Ecto neural progenitor cell (in vitro differentiated cells): ENCODE results near the gene MLPH.

ENCODE experiments used
- DNase-seq: peaks from one replicate; pipeline ENCODE4 v3.0.0-alpha.2; 2018; ENCODE audit warnings: low spot score

Gene MLPH

GRCh38 chr2:237524631-237525030, 37.6 kb downstream of the MLPH start:
- DNase-seq, result no peak

- no peak for DNase-seq
Observed at GRCh38 chr2:237525559-237526157, 38.6 kb downstream of the MLPH start.

- DNase-seq, result no peak
Observed at GRCh38 chr2:237527233-237527632, 40.2 kb downstream of the MLPH start.

GRCh38 chr2:237527766-237528165, 40.7 kb downstream of the MLPH start:
- no peak for DNase-seq

GRCh38 chr2:237529452-237530402, 42.7 kb downstream of the MLPH start:
- DNase-seq, result no peak

DNA sequence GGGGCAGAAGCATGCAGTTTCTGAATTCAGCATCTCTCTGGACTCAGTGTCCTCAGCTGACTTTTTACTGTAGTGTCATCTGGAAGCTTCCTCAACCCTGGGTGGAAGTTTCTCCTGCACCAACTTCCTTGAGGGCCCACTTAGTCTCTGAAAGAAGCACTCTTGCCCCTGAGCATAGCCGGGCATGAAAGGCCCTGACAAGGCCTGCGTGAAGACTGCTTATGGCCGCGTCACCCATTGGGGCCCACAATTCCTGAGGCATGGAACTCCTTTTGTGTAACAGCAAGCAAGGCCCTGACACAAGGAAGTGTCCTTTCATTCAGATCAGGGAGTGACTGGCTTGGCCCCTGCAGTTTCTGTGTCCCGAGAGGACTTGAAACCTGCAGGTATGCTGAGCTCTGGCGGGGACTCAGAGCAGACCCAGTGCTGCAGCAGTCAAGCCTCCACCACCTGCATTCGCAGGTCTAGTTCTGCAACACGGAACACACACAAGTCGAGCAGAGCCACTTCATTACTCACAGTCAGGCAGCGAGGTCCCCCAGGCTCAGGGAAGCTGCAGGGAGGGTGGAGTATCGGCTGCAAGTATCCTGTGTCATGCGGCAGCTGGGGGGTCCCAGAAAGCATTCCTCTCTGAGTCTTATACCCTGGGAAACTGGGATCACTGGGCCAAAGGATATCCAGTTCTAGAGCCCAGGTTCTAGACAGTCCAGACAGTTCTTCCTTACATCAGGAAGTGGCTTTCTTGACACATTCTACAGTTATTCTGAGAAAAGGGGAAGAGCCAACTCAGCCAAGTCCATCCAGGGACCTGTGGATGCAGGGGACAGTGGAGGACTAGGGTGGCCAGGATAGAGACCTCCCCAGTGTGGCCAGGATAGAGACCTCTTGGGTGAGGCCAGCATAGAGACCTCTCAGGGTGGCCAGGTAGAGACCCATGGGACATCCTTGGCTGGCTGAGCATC, 43.7 kb downstream of the MLPH start:
- DNase-seq, result no peak

GRCh38 chr2:237532160-237532559, 45.1 kb downstream of the MLPH start:
- DNase-seq, result no peak

GRCh38 chr2:237533668-237534161, 46.7 kb downstream of the MLPH start:
- no peak for DNase-seq

GRCh38 chr2:237534380-237534779, 47.3 kb downstream of the MLPH start:
- DNase-seq, result no peak

DNA sequence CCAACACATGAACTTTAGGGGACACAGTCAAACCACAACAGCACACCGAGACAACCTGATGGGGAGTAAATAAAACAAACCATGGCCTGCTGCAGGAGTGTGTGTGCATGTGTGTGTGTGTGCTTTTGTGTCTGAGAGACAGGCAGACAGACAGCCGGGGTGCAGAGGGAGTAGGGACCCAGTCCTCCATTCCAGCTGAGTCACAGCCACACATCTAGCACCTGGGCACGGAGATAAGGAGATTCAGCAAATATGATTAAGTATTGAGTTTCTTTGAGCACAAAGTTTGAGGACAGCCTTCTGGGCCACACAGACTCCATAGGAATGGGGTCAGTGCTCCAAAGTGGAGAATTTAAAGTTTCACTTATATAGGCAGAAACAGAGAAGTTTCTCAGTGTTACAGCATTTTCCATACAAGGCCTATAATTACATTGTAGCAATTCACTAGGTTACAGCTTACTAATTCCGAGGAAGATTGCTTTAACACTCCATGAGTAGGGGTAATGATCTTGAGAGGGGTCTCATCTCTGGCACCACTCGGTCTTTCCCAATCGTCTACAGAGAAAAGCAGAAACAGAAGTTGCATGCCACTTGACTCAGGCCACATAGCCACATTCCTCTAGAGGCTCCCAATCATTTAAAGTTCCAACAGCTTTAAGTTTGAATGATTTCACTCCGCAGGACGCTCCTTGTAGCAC, 48.5 kb downstream of the MLPH start:
- DNase-seq, result no peak

DNA sequence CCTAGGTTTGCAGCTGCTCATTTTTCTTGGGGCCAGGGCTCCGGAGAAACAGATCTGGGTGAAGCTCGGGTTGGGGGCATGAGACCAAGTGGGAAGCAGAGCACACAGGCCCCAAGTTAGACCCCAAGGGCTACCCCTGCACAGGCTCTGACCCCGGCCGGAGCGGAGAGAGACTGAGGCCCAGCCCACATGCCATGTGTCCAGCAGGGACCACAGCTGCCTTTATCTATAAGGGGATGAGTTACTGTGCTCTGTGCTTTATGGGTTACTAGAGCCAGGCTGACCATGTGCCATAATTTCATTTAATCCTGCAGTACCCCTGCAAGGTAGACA, 49.0 kb downstream of the MLPH start:
- DNase-seq, result no peak

- DNase-seq, result no peak
Observed at GRCh38 chr2:237536617-237537016, 49.6 kb downstream of the MLPH start.

DNA sequence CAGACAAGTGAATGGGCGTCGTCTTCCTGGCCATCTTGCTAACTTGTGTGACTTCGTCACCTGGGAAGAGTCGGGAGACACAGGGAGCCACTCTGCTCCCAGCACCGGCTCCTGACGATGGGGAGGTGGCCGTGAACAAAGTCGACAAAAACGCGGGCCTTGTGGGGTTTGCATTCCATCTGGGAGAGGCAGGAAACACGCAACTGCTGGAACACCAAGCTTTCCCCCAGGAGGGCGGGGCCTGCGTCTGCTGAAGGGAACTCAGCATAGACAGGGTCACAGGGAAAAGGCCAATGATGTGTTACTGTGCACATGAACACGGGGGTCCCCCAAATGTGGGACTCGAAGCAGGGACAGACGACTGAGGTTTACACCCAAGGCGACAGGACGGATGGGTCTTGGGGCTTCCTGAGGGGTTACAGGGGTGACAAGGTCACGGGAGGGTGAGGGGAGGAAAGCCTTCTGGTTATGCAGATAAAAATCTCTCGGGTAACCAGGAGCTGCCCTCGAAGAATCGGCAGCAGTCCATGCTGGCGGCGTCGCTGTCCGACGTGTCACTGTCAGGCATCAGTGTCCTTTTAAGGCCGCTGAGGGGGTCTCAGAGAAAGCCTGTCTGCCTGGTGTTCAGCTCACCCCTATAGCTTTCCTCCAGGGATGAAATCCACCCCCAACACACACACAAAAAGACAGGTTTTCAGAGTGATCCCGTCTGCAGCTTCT, 51.1 kb downstream of the MLPH start:
- DNase-seq, result peak; percentile 39

DNA sequence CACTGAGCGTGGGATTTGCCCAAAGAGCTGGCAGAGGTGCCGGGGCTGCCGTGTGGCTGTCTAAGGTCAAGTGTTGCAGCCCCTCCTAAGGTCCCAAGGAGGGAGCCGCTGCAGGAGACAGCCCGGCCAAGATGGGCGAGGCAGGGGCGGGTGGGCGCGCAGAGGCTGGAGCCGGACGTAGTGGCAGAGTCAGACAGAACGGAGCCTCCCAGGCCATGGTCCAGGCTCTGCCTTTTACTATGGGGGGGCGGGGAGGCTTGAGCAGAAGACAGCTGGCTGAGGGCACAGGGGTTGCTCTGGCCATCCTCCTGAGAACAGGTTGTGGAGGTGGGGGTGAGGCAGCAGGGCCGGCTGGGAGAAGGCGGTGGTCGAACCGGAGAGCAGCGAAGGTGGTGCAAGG, 51.9 kb downstream of the MLPH start:
- DNase-seq, result peak; percentile 39

DNA sequence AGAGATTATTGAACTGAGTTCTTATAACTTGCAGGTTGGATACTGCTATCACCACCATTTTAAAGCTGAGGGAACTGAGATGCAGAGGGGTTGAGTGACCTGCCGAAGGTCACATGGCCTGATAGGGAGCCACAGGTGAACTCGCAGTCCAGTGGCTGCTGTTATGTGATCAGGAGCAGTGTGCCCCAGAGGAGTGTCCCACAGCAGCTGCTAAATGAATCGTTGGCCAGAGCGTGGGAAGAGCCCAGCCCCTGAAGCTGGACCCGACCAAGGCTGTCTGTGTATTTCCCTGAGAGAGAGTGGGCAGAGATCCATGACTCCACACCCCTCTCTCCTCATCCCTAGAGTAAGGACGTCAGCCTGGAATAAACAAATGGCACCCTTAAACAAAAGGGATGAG, 52.6 kb downstream of the MLPH start:
- DNase-seq, result no peak

DNA sequence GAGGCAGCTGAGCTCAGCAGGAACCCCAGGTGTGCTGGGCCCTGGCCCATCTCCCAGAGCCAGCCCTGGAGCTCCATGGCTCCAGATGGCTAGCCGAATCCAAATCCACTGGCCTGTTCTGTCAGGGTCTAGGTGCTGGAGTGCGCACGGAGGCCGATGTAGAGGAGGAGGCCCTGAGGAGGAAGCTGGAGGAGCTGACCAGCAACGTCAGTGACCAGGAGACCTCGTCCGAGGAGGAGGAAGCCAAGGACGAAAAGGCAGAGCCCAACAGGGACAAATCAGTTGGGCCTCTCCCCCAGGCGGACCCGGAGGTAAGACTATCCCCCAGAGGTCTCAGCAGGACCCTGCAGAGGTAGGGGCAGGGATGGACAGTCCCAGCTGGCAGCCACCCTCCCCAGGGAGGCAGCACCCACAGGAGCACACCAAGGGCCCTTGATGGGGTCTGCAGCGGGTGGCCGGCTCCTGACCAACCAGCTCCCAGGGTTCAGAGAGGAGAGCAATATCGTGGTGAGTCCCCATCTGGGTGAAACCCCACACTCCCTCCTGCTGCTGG, 53.2 kb downstream of the MLPH start:
- no peak for DNase-seq

DNA sequence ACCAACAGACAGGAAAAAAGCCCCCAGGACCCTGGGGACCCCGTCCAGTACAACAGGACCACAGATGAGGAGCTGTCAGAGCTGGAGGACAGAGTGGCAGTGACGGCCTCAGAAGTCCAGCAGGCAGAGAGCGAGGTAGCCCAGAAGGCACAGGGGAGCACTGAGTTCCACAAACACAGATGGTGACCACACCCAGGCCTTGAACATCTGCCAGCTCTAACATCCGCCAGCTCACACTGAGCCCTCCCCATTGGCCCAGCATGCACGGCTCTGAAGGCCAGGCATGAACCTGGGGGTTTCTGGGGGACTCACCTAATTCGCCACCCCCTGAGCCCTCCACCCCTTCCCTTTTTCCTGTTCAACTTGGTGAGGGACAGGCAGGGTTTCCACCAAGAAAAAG, 53.8 kb downstream of the MLPH start:
- DNase-seq, result no peak

- peak; percentile 47 for DNase-seq
Observed at GRCh38 chr2:237541243-237541642, 54.2 kb downstream of the MLPH start.

DNA sequence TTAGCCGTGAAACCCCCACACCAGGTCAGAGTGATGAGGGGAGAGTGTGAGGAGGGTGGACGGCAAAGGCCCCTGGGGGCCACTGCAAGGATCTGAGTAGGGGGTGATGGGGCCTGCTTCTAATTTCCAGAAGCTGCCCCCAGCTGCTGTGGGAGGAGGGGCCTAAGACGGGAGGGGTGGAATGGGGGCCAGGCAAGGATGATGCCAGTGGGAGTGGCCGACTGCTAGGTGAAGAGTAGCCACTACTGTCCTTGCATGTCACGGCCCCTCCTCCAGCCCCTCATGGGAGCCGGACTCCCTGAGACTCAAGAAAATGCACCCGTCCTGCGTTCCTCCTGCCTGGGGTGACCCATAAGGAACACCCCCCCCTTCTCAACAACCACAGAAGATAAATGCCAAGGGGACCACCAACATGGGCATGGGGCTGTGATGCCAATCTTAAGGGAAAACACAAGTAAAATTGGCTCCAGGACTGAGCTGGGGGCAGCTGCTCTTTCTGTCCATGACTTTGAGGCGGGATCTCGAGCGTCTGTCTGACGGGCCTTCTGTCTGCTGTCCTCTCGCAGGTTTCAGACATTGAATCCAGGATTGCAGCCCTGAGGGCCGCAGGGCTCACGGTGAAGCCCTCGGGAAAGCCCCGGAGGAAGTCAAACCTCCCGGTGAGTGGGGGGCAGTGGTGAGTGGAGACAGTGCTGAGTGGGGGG, 55.1 kb downstream of the MLPH start:
- DNase-seq, result no peak
